ENCODE data around the gene SENP6.

Gene SENP6

DNA sequence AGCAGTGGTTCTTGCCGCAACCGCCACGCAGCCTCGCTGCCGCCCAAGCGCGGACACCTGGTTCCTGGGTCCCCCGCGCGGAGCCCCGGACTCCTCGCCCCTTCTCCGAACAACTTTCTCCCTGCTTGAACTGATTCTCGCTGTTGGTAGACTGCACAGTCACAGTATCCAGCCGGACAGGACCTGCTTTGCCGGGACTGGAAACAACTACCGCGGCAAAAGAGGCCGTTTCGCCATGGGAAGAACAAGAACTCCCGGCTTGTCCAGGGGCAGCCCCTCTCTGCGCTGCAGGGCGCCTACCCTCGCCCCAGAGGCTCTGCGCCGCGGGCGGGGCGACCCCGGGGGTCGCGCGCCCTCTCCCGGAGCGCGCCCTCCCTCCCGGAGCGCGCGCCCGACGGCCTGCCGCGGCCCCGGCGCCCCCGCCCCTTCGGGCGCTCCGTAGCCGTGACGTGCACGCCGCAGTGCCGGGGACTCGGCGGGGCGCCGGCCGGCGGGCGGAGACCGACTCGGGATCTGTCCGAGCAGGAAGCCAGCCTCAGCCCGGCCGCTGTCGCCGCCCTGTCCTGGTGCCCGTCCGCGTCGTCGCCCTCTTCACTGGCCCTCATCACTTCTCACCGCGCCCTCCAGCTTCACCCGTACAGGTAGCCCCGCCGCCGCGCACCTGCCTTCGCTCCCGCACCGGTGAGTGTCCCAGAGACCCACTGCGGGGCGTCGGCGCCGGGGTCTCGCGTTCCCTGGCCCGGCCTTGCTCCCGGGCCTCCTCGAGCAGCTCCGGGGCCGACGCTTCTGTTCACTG, 147.3 kb downstream of the SENP6 start, which contains the start of gene MYO6:
Gene MYO6, plus strand, starts transcription at position 497 of the 796 bp plus-strand sequence. CDS start 68,309 bp downstream, outside the sequence.
- peak; percentile 46 to 63 for DNase-seq

DNA sequence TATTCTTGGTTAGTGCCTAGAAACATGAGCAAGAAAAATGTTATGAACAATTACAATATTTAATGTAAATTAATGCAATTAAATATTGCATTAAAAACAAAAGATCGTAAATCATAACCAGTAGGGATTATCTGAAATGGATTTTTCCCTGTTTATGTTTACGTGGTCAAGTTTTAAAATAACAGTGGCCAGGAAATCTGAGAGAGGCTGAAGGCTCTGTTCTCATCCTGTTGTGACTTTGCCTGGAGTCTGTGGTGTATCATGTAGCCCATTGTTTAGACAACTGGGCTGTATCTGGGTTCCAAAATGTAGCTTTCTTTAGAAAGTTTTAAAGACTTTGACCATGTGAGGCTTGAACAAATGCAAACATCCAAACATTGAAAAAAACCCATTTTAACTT, 149.8 kb downstream of the SENP6 start:
- no peak for DNase-seq

DNA sequence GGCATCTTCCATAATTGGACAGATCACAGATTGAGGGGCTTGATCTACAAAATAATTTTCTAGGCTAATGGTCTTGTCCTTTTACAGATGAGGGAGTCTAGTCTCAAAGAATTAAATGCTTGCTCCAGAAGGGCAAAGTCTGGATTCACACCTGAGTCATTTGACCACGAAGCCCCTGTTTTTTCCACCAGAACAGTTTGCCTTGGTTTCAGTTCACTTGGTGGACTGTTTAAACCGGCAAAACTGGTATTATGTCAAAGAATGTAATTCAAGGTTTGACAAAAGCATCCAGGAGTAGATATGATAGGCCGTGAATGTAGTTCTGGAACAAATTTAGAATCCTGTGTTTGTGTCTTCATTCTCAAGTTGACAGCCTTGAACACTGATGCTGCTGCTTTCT, 150.7 kb downstream of the SENP6 start:
- DNase-seq, result no peak

DNA sequence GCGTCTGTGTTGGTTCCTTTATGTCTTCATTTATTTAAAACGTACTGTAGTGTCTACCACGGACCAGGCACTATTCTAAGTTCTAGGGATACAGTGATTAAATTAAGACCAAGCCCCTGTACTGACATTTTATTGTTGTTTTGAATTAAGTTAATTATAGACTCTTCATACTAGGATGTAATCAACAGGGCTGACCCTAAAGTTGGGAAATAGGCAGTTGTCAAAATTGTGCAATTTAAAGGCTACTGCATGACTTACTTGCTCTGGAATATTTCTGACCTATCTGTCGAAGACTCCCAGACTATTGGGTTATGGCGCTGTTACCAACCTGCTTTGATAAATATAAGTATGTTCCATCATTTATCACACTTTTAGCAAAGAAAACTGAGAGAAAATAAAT, 154.0 kb downstream of the SENP6 start:
- DNase-seq, result no peak

DNA sequence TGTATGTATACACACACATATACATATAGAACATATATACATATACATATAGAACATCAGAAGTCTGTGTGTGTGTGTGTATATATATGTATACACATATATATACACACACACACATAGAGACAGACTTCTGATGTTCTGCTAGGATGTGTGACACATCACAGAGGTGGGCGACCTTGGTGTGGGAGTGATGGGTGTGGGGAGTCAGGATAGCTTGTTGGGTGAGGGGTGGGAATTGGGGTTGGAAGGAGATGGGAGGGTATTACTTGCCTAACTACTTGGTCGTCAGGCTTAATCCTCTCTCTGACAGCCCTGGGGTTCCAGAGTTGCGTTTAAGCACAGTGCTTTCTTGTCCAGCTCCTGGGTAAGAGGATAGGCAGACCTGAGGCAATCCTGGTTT, 155.6 kb downstream of the SENP6 start:
- DNase-seq, result no peak

DNA sequence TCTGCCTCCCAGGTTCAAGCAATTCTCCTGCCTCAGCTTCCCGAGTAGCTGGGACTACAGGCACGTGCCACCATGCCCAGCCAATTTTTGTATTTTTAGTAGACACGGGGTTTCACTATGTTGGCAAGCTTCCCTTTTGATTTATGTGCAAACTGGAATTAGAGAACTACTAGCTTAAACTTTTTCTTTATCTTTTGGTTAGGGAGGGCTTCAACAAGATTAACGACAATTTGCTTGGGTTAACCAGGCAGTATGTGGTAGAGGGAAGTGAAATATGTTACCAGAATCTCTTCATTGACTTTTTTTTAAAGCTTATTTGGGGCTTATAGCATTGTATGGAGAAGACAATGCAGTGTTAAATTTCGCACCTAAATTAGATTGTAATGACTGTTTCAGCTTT, 156.4 kb downstream of the SENP6 start:
- no peak for DNase-seq

DNA sequence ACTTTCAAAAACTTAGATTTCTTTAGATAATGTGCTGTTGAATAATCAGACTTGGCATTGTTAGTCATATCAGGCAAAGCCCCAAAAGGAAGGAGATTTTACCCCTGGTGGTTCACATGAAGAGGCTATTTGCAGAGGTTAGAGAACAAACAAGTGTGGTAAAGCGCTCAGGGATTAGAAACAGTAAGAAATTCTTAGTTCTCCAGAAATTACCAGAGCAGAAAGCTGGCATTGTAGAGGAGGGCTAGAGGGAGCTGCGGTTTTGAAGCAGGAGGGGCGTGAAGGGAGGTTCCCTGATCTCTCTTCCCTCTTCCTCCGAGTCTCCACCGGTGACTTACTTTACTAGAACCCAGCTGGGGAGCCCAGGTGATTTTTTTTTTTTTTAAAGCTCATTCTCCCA, 157.5 kb downstream of the SENP6 start:
- peak; percentile 15 to 51 for DNase-seq

DNA sequence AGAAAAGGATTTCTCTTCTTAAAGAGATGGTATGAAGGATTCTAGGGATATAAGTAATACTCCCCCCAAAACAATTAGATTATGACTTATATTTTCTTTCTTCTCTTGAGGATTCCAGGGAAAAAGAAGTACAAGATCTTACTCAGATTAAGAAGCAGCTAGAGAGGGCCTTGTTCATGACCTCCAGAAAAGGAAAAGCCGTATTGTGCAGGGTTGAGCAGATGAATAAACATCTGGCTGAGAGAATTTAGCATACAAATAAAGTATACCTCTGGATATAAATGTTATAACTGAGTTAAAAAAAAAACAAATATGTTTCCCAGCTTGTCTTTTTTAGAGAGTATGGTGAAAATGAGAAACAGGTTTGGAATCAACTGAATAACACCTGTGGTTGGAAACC, 158.6 kb downstream of the SENP6 start:
- DNase-seq, result no peak

DNA sequence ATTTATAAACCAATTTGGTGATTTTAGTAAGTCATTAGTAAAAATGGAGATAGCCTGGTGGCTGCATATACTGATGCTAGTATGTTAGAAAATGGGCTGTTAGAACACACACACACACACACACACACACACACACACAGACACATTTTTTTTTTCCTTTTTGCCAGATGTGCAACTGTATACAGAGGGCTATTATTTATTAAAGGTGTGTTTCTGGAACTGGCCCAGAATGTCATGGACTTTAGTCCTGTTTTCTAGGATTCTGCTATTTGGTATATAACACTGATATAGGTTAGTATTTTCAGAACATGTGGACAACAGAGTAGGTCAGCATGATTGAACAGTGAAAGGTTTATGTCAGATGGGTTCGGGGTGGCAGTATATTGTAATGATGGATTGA, 159.8 kb downstream of the SENP6 start:
- DNase-seq, result no peak

DNA sequence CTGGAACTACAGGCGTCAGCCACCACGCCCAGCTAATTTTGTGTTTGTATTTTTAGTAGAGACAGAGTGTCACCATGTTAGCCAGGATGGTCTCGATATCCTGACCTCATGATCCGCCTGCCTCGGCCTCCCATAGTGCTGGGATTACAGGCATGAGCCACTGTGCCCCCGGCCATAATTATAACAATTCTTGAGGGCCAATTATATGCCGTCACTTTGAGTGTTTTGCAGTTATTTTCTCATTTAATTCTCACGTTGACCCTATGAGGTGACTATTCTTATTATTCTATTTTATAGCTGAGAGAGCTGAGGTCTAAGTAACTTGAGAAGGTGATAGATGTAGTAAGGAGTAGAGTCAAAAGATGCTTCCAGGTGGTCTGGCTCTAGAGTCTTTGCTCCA, 160.4 kb downstream of the SENP6 start:
- DNase-seq, result no peak

DNA sequence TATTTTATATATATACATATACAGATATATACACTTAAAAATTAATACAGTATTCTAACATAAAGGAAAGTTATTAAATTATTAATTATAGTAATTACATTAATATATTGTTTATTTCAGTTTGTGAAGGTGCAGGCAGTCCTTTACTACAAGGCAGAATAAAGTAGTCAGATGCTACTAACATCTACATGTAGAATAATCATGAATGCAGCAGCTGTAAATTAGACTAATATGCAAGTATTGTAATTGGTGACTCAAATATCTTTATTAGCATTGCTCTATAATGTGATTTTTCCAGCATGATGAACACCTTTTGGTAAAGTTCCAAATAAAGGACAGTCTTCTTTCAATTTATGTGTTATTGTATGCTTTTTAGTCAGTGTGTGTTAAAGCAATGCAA, 164.7 kb downstream of the SENP6 start:
- no peak for DNase-seq
